ENCODE measurements around the gene SPDYE4. TPM values are rescaled to one million over a fixed set of nuclear protein-coding genes. Genes with fewer than 3 reads are reported as not detected.

The SPDYE4 gene
- polyA plus RNA-seq, 3 donors = 0.28 TPM; not detected in 2

DNA sequence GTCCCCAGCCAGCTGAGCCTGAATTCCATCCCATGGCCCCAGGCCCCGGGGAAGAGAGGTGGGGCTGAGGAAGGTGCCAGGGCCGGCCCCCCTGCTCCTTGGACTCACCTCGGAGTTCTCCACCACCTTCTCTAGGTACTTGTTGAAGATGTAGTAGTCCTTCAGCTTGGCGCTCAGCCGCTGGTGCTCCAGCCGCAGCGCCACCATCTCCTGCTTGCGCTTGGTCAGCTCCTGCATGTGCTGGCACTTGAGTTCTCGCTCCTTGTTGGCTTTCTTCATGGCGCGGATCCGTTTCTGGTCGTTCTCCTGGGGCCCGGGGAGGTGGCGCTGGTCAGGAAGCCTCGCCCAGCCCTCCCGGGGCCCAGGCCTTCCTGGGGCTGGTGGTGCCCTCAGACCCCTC is 17.0 kb downstream of the SPDYE4 start:
- DNase-seq = no peak

DNA sequence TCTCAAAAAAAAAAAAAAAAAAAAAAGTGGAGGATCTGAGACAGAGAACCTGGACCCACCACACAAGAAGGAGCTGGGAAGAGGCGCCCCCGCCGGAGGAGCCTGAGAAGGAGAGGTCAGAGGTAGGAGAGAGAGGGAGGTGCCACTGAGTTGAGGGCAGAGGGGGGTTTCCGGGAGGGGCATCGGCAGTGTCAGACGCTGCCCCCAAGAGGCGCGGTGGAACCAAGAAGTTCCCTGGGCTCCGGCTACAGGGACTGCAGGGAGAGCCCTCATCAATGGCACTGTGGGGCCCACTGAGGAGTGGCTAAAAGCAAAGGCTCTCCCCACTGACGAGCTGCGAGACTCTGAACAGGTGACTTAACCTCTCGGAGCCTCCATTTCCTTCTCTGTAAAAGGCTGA is 17.9 kb downstream of the SPDYE4 start:
- no peak for DNase-seq

GRCh38 chr17:8739097-8739496 is 19.2 kb downstream of the SPDYE4 start:
- DNase-seq = peak; percentile 51

DNA sequence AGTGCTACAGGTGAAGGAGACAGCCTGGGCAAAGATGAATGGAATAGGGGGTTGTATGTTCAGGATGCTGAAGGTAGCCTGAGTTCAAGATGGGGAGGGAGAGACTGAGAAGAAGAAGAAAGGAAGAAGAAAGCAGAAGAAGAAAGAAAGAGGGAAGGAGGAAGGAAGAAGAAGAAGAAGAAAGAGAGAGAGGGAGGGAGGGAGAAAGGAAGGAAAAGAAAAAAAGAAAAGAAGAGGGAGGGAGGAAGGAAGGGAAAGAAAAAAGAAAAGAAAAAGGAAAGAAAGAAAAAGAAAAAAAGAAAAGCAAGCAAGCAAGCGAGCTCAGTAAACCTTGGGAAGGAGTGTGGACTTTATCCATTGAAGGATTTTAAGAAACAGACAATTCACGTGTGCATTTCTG is 21.6 kb downstream of the SPDYE4 start:
- DNase-seq = no peak

DNA sequence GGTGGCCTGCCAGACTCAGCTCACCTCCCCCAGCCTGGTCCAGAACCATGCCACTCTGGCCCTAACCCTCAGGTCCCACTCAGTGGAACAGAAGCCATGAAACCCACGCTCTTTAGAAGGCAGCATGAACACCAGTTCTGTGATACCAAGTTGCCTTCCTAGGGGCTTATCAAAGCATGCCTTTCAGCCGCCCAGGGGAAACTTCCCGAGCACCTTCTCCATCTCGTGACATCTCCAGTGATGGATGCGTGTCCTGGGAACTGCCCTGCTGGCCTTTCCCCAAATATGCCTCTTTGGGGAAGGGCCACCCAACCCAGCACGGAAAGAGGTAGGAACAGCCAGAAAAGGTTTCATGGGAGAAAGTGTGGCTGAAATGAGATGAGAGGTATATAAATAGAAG is 22.0 kb downstream of the SPDYE4 start:
- DNase-seq = no peak

DNA sequence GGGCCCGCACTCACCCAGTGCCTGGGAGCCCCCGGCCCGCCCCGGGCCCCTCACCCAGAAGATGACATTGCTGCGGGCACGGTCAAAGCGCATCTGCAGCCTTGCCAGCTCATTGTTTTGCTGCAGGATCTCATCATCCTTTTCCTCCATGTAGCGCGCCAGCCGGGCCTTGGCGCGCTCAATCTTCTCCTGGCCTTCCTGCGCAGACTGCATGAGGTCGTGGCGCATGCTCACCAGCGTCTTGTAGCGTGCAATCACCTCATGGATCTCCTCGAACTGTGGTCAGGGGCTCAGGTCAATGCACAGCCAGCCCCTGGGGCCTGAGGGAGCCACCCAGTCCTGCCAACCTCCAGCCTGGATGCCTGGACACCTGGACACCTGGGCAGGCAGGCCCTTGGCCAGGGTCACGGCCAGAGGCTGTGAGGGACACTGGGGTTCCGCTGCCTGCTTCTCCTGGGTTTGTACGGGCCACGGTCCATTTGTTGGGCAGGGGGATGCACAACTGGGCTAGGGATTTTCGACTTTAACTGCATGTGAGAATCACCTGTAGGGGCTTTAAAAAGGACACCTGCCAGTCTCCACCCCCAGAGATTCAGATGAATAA is 22.9 kb downstream of the SPDYE4 start:
- DNase-seq = no peak

GRCh38 chr17:8734876-8735275 is 23.5 kb downstream of the SPDYE4 start:
- no peak for DNase-seq

- no peak for DNase-seq
Observed at GRCh38 chr17:8732406-8733085, 25.8 kb downstream of the SPDYE4 start.

DNA sequence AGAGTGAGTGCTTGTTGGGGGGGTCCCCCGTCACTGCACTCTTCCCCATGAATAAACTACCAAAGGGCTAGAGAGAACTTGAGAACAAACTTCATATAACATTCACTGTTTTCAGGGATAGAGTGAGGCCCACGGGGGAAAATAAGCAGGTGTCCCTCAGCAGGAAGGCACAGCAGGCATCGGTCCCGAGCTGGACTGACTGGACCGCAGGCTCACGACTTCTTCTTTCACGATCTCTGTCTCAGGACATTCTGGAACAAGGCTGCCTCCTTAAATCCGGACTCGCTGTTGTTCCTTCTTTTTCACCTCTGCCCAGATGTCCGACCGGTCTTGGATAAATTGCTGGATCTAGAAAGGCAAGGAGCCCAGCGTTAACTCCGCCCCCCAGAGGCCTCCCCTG is 28.5 kb downstream of the SPDYE4 start:
- no peak for DNase-seq

DNA sequence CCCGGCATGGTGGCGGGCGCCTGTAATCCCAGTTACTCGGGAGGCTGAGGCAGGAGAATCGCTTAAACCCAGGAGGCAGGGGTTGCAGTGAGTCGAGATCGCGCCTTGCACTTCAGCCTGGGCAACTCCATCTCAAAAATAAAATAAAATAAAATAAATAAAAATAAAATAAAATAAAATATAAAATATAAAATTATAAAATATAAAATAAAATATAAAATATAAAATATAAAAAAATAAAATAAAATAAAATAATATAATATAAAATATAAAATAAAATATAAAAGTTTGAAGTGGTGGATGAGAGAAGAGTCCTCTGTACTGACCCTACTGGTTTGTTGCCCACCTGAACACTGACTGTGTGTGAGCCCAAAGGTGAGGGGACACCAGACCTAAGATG is 28.9 kb downstream of the SPDYE4 start:
- DNase-seq = no peak

- DNase-seq = no peak
Observed at GRCh38 chr17:8728971-8729370, 29.4 kb downstream of the SPDYE4 start.

- DNase-seq = no peak
Observed at GRCh38 chr17:8728251-8728938, 30.0 kb downstream of the SPDYE4 start.

GRCh38 chr17:8726941-8727555 is 31.3 kb downstream of the SPDYE4 start:
- DNase-seq = no peak

DNA sequence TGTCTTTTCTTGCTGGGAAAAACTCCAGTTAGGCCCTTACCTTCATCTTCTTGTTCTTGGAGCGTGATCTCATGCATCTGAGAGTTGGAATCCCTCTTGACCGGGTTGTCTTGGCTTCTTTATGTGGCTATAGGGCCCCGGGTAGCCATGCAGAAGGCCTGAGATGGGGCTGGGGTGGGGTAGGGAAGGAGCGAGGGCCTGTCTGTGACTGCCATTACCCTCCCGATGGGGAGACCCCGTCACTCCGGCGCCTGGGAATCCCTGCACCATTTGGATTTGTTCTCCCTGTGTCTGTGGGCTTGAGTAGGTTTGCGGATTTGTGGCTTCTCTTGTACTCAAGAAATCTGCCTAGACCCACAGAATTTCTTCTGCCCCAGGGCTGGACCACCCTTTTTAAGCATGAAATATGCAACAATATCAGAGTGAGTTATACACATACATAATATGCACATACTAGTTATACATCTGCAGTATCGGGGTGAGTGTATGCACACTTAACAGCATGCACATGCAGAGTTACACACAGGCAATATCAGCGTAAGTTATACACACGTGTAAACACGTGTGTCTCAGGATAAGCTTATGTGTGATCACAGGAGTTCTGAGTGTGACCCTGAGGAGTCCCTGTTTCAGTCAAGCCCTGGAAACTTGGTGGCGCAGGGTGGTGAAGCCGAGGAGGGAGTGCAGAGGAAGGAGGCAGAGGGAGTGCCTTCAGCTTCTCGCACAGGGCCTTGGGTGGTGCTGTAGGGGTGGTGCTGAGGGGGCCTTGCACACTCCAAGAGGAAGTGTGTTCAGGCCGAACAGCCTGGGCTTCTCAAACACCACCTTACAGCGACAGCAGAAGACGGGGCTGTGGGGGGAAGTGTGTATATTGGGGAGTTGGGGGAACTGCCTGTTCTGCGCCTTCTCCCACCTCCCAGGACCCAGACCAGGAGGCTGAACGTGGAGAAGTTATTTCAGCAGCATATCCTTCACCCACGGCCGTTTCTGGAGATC is 32.2 kb downstream of the SPDYE4 start:
- DNase-seq = no peak

- DNase-seq = no peak
Observed at GRCh38 chr17:8724451-8724850, 33.9 kb downstream of the SPDYE4 start.

- DNase-seq = no peak
Observed at GRCh38 chr17:8720596-8720995, 37.8 kb downstream of the SPDYE4 start.

GRCh38 chr17:8719291-8720246 is 38.8 kb downstream of the SPDYE4 start:
- no peak for DNase-seq

DNA sequence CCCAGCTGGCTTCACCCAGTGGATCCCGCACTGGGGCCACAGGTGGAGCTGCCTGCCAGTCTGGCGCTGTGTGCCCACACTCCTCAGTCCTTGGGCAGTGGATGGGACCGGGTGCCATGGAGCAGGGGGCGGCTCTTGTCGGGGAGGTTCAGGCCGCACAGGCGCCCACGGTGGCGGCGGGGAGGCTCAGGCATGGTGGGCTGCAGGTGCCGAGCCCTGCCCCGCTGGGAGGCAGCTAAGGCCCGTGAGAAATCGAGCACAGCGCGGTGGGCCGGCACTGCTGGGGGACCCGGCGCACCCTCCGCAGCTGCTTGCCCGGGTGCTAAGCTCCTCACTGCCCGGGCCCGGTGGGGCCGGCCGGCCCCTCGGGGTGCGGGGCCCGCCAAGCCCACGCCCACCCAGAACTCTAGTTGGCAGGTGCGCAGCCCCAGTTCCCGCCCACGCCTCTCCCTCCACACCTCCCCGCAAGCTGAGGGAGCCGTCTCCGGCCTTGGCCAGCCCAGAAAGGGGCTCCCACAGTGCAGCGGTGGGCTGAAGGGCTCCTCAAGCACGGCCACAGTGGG is 40.3 kb downstream of the SPDYE4 start:
- no peak for DNase-seq

DNA sequence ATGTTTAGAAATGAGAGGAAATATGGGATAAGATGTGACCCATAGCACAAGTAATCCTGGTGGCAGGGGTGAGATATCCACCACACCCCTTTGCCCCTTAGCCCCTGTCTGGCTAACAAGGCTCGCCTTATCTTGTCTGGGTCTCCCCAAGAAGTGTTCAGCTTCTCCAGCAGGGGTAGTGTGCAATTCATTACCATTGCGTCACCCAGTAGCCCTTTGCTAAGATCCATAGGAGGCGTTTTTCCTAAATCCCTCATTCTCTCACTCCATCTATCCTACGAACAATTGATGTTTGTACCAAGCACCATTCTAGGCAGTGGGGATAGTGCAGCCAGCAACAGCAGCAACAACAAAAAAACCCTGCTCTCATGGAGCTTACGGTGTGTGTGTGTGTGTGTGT is 44.5 kb downstream of the SPDYE4 start:
- no peak for DNase-seq

- DNase-seq = no peak
Observed at GRCh38 chr17:8713315-8713714, 45.0 kb downstream of the SPDYE4 start.
